NCI-H748 (cell line): ENCODE data around the gene SCAI.
A peak's percentile ranks its signal among the peaks of the same experiment; 100 is the strongest.
"Not testable (repeated sequence)": the region's sequence is repeated elsewhere in the genome, so short reads cannot be mapped to it uniquely, and the experiment has no call there.

Experiments
- DNase-seq: peaks from one replicate; lab custom pipeline; 2025; ENCODE audit not compliant: unreplicated experiment; lab: John Stamatoyannopoulos, UW

Gene SCAI

GRCh38 chr9:125143377-125144090 is at the start of gene SCAI:
Gene SCAI (minus strand): TSS chr9:125143528. CDS start chr9:125143437, 91 bp downstream.
- peak; percentile 99 for DNase-seq

- DNase-seq: peak; percentile 39
Observed at GRCh38 chr9:125190361-125190801, 47.1 kb upstream of the SCAI start.

- peak; percentile 96 for DNase-seq
Observed at GRCh38 chr9:125189361-125190289, 46.3 kb upstream of the SCAI start, which contains the start of gene PPP6C. Gene PPP6C (minus strand): TSS chr9:125189803. CDS start chr9:125189718, 85 bp downstream.

GRCh38 chr9:125189011-125189360 is 45.7 kb upstream of the SCAI start:
- no peak for DNase-seq

- no peak for DNase-seq
Observed at GRCh38 chr9:125183561-125183960, 40.2 kb upstream of the SCAI start.

GRCh38 chr9:125183054-125183453 is 39.7 kb upstream of the SCAI start:
- DNase-seq: no peak

- not testable (repeated sequence) for DNase-seq
Observed at GRCh38 chr9:125181756-125182155, 38.4 kb upstream of the SCAI start.

- DNase-seq: no peak
Observed at GRCh38 chr9:125180876-125181275, 37.5 kb upstream of the SCAI start.

GRCh38 chr9:125179776-125180175 is 36.4 kb upstream of the SCAI start:
- DNase-seq: not testable (repeated sequence)

- DNase-seq: no peak
Observed at GRCh38 chr9:125177888-125178287, 34.6 kb upstream of the SCAI start.

GRCh38 chr9:125176636-125177035 is 33.3 kb upstream of the SCAI start:
- no peak for DNase-seq

GRCh38 chr9:125172031-125172755 is 28.9 kb upstream of the SCAI start:
- DNase-seq: no peak

GRCh38 chr9:125169895-125170294 is 26.6 kb upstream of the SCAI start:
- DNase-seq: no peak

- no peak for DNase-seq
Observed at GRCh38 chr9:125166762-125167161, 23.4 kb upstream of the SCAI start.

GRCh38 chr9:125162891-125163290 is 19.6 kb upstream of the SCAI start:
- not testable (repeated sequence) for DNase-seq

- no peak for DNase-seq
Observed at GRCh38 chr9:125161284-125161918, 18.1 kb upstream of the SCAI start.

- no peak for DNase-seq
Observed at GRCh38 chr9:125160750-125161149, 17.4 kb upstream of the SCAI start.

- DNase-seq: no peak
Observed at GRCh38 chr9:125156551-125156950, 13.2 kb upstream of the SCAI start.

GRCh38 chr9:125153712-125154367 is 10.5 kb upstream of the SCAI start:
- no peak for DNase-seq

GRCh38 chr9:125151730-125152129 is 8.4 kb upstream of the SCAI start:
- no peak for DNase-seq
